Measurements from ENCODE around the gene VWCE.
"Not testable (repeated sequence)": the region's sequence is repeated elsewhere in the genome, so short reads cannot be mapped to it uniquely, and the experiment has no call there.

Gene VWCE

DNA sequence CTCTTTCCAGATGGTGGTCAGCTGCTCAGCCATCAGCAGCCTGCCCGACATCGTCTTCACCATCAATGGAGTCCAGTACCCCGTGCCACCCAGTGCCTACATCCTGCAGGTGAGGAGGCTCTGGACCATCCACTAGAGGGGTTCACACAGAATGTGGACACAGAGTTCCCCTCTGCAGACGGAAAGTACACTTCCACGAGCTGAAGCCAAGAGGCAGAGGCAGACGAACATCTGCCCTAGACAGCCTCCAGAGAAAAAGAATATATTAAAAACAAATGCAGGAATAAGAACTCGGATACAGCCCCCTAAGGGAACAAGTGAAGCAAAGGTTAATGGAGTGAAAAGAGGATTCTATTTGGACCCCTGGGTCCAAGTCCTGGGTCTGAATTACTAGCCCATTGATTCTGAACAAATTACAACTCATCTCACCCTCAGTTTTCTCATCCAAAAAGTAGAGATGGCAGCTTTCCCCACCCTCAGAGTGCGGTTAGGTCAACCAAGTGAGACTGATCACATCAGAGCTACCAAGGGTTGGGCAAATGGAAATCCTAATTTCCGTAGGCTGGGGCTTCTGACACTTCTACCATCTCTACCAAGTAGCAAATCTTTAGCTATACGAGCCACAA is 83.7 kb downstream of the VWCE start:
- DNase-seq (ENCODE audit: low read depth) = not testable (repeated sequence)

- DNase-seq (ENCODE audit: low read depth) = not testable (repeated sequence)
Observed at GRCh38 chr11:61210629-61211028, 84.5 kb downstream of the VWCE start.

Data from stimulated activated CD4-positive, alpha-beta T cell treated with anti-CD3 and anti-CD28 coated beads, Interleukin-2, amount 100 ng/mL, for 4 hours (primary cell).